Activated CD8-positive, alpha-beta T cell treated with anti-CD3 and anti-CD28 coated beads for 36 hours (primary cell): ENCODE results near the gene TMEM218. TPM values are rescaled to one million over a fixed set of nuclear protein-coding genes. Genes with fewer than 3 reads are reported as not detected.

ENCODE experiments used
- ATAC-seq: fragments of 200-7000 bp; cut with Tn5 transposase; one replicate; pipeline ENCODE4 v1.10.0; 2021; ENCODE audit warnings: mild to moderate bottlenecking, moderate library complexity
- CTCF ChIA-PET: fragments of 350-600 bp; sonication (Branson Sonifier 250); formaldehyde crosslinking; loops from one replicate; lab custom pipeline; 2021; ENCODE audit warnings: antibody characterized with exemption; lab: Charles Lee
- POLR2A ChIA-PET: fragments of 350-600 bp; sonication (Branson Sonifier 250); formaldehyde crosslinking; loops from one replicate; lab custom pipeline; 2021; ENCODE audit warnings: antibody characterized with exemption; lab: Charles Lee
- DNase-seq: peaks from one replicate; pipeline ENCODE4 v3.0.0-alpha.2; 2020
- H3K27ac Mint-ChIP-seq: one replicate; pipeline ENCODE4 v1.8.0; 2021; ENCODE audit warnings: mild to moderate bottlenecking, mixed read lengths
- H3K27me3 Mint-ChIP-seq: one replicate; pipeline ENCODE4 v1.8.0; 2021; ENCODE audit warnings: mixed read lengths
- H3K36me3 Mint-ChIP-seq: one replicate; pipeline ENCODE4 v1.8.0; 2021; ENCODE audit warnings: low read depth, mixed read lengths
- H3K4me1 Mint-ChIP-seq: one replicate; pipeline ENCODE4 v1.8.0; 2021; ENCODE audit warnings: low read depth, mixed read lengths
- H3K4me3 Mint-ChIP-seq: one replicate; pipeline ENCODE4 v1.8.0; 2021; ENCODE audit warnings: mild to moderate bottlenecking, moderate library complexity, mixed read lengths
- H3K9me3 Mint-ChIP-seq: one replicate; pipeline ENCODE4 v1.8.0; 2021; ENCODE audit warnings: mixed read lengths
- CTCF ChIP-seq: fragments of 200-600 bp; IDR thresholded peaks from one replicate; pipeline ENCODE4 v1.8.0; 2022; ENCODE audit warnings: antibody characterized with exemption, mild to moderate bottlenecking
- intact Hi-C: fragments of 100-400 bp; cut with micrococcal nuclease; formaldehyde crosslinking; loops from one replicate; pipeline ENCODE4 v1.10.0; 2022
- total RNA-seq, 2 experiments: library from RNA; stranded (reverse); gene quantifications; one replicate each; pipeline ENCODE4 v1.2.3, GENCODE V29; 2021

The TMEM218 gene
- total RNA-seq, 2 experiments from 2014 or later, result 12.7 to 13.3 TPM

- CTCF ChIA-PET, result no interaction called here
- no peak overlapping the region for H3K4me3 Mint-ChIP-seq
Observed at GRCh38 chr11:125086633-125087296, 24.7 kb downstream of the TMEM218 start.

GRCh38 chr11:125085301-125086081 is 25.9 kb downstream of the TMEM218 start:
- ATAC-seq (peak; percentile 4), DNase-seq (no peak)
- intact Hi-C loops, result no loop called here
- no peak for TF ChIP-seq CTCF
- CTCF ChIA-PET, result no interaction called here
- H3K9me3 Mint-ChIP-seq, result no peaks in the 10 kb centered on the region
- POLR2A ChIA-PET, result no interaction called here
- no peaks in the 10 kb centered on the region for H3K27me3 Mint-ChIP-seq
- H3K27ac Mint-ChIP-seq, result no peak overlapping the region
- H3K4me3 Mint-ChIP-seq, result no peak overlapping the region
- no peaks in the 10 kb centered on the region for H3K4me1 Mint-ChIP-seq
- no peaks in the 10 kb centered on the region for H3K36me3 Mint-ChIP-seq

More at GRCh38 chr11:125086633-125087296, 24.7 kb downstream of the TMEM218 start:
- no peak for ATAC-seq
- POLR2A ChIA-PET, result no interaction called here
- Mint-ChIP-seq H3K4me1 (peaks cover 5% of the 10 kb centered on the region), H3K9me3 (no peaks in the 10 kb centered on the region), H3K27me3 (no peaks in the 10 kb centered on the region), H3K36me3 (no peaks in the 10 kb centered on the region), H3K27ac (no peak overlapping the region)
- TF ChIP-seq CTCF, result no peak
- DNase-seq, result no peak
- intact Hi-C loops, result no loop called here

DNA sequence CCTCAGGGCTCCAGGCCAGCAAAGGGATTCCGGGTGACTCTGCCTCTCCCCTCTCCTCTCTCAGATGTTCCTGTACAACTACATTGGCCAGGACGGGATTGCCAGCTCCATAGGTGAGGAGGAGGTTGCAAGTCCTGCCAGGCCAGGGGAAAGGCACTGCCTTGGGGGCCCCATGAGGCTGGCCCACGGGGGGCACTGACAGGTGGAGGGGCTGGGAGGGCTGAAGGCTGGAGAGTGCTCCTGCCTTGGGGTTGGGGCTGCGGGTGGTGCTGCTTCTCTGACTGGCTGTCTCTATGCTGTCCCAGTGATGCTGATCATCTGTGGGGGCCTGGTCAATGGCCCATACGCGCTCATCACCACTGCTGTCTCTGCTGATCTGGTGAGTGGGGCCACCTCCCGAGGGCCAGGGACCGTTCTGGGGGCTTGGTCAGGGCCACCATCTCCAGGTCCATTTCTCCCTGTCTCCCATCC is 26.6 kb downstream of the TMEM218 start:
- CTCF ChIA-PET, result no interaction called here
- DNase-seq, result no peak

DNA sequence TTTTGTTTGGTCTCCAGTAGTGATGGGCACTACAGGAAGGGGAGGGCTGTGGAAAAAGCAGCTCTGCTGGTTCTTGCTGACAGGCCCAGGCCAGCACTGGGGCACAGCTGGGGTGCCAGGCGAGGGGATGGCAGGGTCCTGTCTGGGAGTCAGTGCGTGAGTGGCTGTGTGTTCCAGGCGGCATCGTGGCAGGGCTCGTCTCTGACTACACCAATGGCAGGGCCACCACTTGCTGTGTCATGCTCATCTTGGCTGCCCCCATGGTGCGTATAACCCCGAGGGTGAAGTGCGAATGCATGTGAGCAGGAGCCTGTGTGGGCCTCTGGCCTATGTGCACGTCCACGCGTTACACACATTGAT is 27.4 kb downstream of the TMEM218 start:
- no peak for TF ChIP-seq CTCF
- Mint-ChIP-seq H3K27me3 (no peaks in the 10 kb centered on the region), H3K27ac (no peak overlapping the region), H3K36me3 (no peaks in the 10 kb centered on the region), H3K4me1 (no peaks in the 10 kb centered on the region), H3K9me3 (no peaks in the 10 kb centered on the region), H3K4me3 (no peak overlapping the region)
- ChIA-PET POLR2A (no interaction called here), CTCF (interaction anchor here (1.3 kb wide), 1 partner anchor 120 kb away, joined by 3 read pairs; no protein-coding TSS in a partner anchor)
- DNase-seq (no peak), ATAC-seq (no peak)
- intact Hi-C loops, result no loop called here

More for the DNA sequence above, 26.6 kb downstream of the TMEM218 start:
- ATAC-seq, result no peak
- no peaks in the 10 kb centered on the region for H3K36me3 Mint-ChIP-seq
- H3K27me3 Mint-ChIP-seq, result no peaks in the 10 kb centered on the region
- H3K27ac Mint-ChIP-seq, result no peak overlapping the region
- POLR2A ChIA-PET, result no interaction called here
- H3K4me1 Mint-ChIP-seq, result no peaks in the 10 kb centered on the region
- H3K9me3 Mint-ChIP-seq, result no peaks in the 10 kb centered on the region
- H3K4me3 Mint-ChIP-seq, result no peak overlapping the region
- TF ChIP-seq CTCF, result no peak
- intact Hi-C loops, result no loop called here
